CD1c-positive myeloid dendritic cell (primary cell): ENCODE data around the gene GALNT7.
"Not testable (repeated sequence)": the region's sequence is repeated elsewhere in the genome, so short reads cannot be mapped to it uniquely, and the experiment has no call there.

ENCODE experiments used
- DNase-seq: peaks from one replicate; pipeline ENCODE4 v3.0.0-alpha.2; 2016; ENCODE audit errors: extremely low spot score

GALNT7 gene, protein sequence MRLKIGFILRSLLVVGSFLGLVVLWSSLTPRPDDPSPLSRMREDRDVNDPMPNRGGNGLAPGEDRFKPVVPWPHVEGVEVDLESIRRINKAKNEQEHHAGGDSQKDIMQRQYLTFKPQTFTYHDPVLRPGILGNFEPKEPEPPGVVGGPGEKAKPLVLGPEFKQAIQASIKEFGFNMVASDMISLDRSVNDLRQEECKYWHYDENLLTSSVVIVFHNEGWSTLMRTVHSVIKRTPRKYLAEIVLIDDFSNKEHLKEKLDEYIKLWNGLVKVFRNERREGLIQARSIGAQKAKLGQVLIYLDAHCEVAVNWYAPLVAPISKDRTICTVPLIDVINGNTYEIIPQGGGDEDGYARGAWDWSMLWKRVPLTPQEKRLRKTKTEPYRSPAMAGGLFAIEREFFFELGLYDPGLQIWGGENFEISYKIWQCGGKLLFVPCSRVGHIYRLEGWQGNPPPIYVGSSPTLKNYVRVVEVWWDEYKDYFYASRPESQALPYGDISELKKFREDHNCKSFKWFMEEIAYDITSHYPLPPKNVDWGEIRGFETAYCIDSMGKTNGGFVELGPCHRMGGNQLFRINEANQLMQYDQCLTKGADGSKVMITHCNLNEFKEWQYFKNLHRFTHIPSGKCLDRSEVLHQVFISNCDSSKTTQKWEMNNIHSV

GRCh38 chr4:173168396-173169177 is at the start of gene GALNT7:
Gene GALNT7 (plus strand): TSS chr4:173168811. CDS start chr4:173168836, 25 bp downstream.
- peak; percentile 49 for DNase-seq

- not testable (repeated sequence) for DNase-seq
These were observed 49.8 kb upstream of the GALNT7 start for GRCh38 chr4:173118819-173119218.

DNA sequence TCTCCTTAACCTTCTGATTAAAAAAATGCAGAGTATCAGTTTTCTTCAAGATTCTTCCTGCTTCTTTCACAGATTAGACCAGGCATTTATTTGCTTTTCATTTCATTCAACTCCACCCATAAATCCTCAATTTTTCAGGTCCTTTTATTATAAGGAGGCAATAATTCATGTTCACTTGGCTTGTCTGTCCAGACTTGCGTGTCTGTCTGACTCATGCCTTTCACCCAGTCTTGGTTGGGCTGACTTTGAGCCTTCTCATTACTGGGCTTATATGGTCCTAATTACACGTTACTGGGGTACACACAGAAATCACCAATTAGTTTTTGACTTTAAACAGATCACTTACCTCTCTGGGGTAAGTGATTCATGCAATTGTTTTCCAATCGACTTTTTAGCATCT is 48.8 kb upstream of the GALNT7 start:
- DNase-seq, result no peak

- DNase-seq, result no peak
These were observed 47.5 kb upstream of the GALNT7 start for GRCh38 chr4:173121076-173121561.

DNA sequence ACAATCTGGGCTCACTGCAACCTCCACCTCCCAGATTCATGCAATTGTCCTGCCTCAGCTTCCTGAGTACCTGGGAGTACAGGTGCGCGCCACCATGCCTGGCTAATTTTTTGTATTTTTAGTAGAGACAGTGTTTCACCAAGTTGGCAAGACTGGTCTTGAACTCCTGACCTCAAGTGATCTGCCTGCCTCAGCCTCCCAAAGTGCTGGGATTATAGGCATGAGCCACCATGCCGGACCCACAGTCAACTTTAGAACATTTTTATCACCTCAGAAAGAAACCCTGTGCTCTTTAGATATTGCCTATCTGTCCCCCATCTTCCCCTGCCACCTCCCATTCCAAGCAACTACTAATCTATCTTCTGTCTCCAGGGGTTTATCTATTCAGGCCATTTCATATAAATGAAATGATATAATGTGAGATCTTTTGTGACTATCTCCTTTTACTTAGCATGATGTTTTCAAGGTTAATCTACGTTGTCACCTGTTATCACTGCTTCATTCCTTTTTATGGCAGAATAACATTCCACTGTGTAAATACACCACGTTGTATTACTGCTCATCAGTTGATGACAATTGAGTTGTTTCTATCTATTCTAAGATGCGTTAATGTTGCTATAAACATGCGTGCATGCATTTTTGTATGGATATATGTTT is 44.3 kb upstream of the GALNT7 start:
- DNase-seq, result no peak

DNA sequence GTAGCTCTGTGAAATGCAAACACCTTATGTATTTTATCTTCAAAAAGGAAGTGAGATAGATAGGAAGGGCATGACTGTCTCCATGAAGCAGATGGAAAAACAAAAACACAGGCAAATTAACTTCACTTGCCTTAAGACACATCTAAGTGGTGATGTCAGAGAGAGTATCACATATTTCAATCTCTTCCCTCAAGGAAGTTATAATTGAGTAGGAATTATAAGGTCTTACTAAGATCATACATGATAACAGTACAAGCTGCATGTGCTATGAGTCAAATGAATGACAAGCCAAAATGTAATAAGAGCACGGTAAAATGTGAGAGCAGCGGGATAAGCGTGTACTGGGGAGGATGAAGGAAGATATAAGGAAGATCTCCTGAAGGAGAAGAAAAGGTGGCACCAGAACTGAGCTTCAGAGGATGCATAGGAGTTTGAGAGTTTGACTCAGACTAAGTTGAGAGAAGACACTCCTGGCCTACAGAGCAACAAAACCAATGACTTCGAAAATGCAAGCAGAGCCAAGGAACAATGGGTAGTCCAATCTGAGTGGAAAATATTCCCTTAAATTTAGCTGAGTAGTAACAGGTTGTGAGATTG is 43.3 kb upstream of the GALNT7 start:
- no peak for DNase-seq

GRCh38 chr4:173128199-173128890 is 40.3 kb upstream of the GALNT7 start:
- peak; percentile 14 for DNase-seq

DNA sequence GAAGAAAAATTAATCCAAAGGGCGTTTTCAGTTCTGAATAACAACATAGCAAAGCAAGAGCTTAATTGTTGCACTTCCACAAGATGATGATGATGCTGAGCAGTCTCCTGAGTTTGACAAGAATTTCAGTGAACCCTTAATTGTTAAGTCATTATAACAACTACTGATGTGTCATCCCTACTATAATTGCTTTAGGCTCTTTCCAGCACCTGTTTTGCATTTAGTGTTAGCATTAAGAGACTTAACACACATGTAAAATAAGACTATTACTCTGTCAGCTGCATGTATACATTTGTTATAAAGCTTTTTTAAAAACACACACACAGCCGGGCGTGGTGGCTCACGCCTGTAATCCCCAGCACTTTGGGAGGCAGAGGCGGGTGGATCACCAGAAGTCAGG is 37.9 kb upstream of the GALNT7 start:
- no peak for DNase-seq

GRCh38 chr4:173134426-173134825 is 34.2 kb upstream of the GALNT7 start:
- DNase-seq, result no peak

DNA sequence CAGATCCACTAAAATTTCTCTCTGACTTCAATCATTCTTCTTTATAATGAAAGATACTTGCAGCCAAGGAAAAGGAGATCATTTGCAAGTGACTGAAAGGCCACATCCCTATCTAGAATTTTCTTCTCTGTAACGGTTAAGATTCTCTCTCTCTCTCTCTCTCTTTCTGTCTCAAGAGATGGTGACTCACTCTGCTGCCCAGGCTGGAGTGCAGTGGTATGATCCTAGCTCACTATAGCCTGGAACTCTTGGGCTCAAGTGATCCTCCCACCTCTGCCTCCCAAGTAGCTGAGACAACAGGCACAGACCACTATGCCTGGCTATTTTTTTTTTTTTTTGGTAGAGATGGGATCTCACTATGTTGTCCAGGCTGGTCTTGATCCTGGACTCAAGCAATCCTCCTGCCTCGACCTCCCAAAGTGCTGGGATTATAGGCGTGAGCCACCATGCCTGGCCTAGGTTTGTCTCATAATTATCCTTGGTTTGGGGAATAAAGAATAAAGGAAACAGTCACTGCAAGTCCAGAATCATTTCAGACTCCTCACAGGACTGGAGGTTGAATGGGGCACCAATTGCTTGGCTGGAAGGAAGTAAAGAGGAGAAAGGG is 33.3 kb upstream of the GALNT7 start:
- DNase-seq, result no peak

- no peak for DNase-seq
These were observed 30.0 kb upstream of the GALNT7 start for GRCh38 chr4:173138624-173139023.

DNA sequence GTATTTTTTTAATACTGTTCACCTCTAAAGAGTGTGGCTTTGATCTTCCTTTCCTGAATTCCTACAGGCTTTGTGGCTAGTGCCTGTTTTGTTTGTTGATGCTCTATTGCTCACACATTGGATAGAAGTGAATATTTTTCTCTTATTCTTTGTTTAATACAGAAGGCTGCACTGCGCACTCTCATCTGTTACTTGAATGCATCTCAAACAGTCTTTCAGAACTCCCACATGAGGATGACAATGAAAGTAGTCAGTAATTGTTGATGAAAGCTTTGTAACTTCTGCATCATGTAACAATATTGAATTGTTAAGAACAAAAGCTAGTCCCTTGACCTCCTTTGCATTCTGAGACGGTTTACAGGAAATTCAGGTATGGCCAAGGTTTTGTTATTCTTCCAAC is 29.1 kb upstream of the GALNT7 start:
- DNase-seq, result no peak

DNA sequence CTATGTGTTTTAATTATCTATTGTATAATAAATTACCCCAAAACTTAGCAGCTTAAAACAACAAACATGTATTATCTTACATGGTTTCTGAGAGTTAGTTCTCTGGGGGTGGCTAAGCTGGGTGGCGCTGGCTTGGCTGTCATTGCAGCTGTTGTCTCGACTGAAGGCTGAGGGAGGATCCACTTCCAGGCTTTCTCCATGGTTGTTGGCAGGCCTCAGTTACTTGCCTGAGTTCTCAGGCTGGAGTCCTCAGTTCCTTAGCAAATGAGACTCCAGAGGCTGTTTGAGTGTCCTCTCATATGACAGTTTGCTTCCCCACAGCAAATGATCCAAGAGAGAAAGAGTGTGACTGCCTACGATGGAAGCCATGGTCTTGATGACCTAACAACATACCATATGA is 23.5 kb upstream of the GALNT7 start:
- no peak for DNase-seq

DNA sequence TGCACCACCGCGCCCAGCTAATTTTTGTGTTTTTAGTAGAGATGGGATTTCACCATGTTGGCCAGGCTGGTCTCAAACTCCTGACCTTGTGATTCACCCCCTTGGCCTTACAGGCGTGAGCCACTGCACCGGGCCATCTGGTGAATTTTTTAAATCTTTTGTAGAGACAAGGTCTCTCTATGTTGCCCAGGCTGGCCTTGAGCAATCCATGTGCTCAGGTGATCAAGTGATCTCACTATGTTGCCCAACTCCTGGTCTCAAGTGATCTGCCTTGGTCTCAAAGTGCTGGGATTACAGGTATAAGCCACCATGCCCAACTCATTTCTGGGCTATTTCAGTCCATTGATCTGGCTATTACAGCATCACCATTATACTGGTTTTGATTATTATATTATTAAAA is 22.2 kb upstream of the GALNT7 start:
- DNase-seq, result no peak

DNA sequence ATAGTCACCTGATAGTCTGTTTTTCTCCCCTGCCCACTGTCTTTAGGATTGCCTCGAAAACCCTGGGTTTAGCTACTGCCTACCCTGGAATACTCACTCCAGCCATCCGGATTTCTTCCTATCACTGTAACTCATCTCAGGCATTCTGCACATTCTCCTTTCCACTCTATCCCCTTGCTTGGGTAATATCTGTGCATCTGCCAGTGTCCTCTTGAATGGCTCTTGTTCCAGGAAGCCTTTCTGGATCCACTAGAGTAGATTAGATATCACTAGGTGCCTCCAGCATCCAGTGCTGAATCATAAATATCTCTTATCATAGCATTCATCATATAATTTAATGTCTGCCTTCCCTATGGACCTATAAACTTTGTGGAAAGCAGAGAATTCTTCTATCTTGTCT is 17.1 kb upstream of the GALNT7 start:
- no peak for DNase-seq

DNA sequence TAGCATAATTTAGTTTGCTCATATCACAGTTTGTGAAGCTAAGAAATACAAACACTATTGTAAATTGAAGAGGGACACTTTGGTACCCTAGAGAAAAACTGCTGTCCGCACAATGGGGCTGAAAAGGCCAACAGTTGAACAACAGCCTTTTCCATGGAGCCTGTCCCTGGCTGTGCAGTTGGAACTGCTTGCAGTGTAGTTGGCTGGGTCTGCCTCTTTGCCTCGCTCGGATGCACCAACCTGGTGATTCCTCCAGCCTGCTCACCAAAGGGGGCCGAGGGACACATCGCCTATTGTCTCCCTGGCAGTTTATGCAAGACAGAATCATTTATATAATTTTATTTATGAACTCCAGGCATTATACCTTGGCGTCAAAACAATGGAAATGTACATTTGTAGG is 16.5 kb upstream of the GALNT7 start:
- DNase-seq, result no peak

GRCh38 chr4:173153445-173153844 is 15.2 kb upstream of the GALNT7 start:
- no peak for DNase-seq

GRCh38 chr4:173159791-173160190 is 8.8 kb upstream of the GALNT7 start:
- no peak for DNase-seq

GRCh38 chr4:173160871-173161270 is 7.7 kb upstream of the GALNT7 start:
- no peak for DNase-seq

GRCh38 chr4:173161311-173161710 is 7.3 kb upstream of the GALNT7 start:
- DNase-seq, result no peak
